CD14-positive monocyte (primary cell): ENCODE results near the gene FNDC5. TPM values are rescaled to one million over a fixed set of nuclear protein-coding genes. Genes with fewer than 3 reads are reported as not detected.

Source experiments
- DNase-seq, 3 donors: peaks; one replicate each; pipeline ENCODE4 v3.0.0-alpha.2; 2011 to 2022
- H2AFZ ChIP-seq: 2 replicates; pipeline ENCODE4 v1.6.0; 2012; ENCODE audit warnings: mild to moderate bottlenecking, low read depth, low read length, inconsistent platforms; ENCODE audit not compliant: insufficient read depth, poor library complexity, severe bottlenecking
- H3K27ac ChIP-seq, 2 donors: 1 replicate in 1 of 2; 2 replicates in 1 of 2; pipeline ENCODE4 v1.5.1; 2012 to 2013; ENCODE audit warnings: low read length in 2 of 2, control low read depth in 1 of 2, inconsistent platforms in 1 of 2, low read depth in 1 of 2, mild to moderate bottlenecking in 1 of 2
- H3K27me3 ChIP-seq, 2 donors: one replicate each; pipeline versions ENCODE4 v1.6.0 to v1.6.1; 2011 to 2013; ENCODE audit warnings: low read length in 2 of 2; ENCODE audit not compliant: control insufficient read depth in 2 of 2, insufficient read depth in 2 of 2
- H3K36me3 ChIP-seq, 2 donors: replicated peaks in 1 of 2; 1 replicate in 1 of 2; 2 replicates in 1 of 2; pipeline versions ENCODE4 v1.5.1 to v1.6.1; 2012 to 2013; ENCODE audit warnings: low read length in 2 of 2, control low read depth in 1 of 2, inconsistent platforms in 1 of 2, mild to moderate bottlenecking in 1 of 2; ENCODE audit not compliant: insufficient read depth in 2 of 2, control insufficient read depth in 1 of 2
- H3K4me1 ChIP-seq, 2 donors: 1 replicate in 1 of 2; 2 replicates in 1 of 2; pipeline versions ENCODE4 v1.5.1 to v1.6.1; 2012 to 2013; ENCODE audit warnings: low read length in 2 of 2, control low read depth in 1 of 2, inconsistent platforms in 1 of 2, mild to moderate bottlenecking in 1 of 2, moderate library complexity in 1 of 2; ENCODE audit not compliant: insufficient read depth in 2 of 2, control insufficient read depth in 1 of 2
- H3K4me2 ChIP-seq: replicated peaks from 2 replicates; pipeline ENCODE3; 2012; ENCODE audit warnings: low read length, moderate library complexity, mild to moderate bottlenecking; ENCODE audit not compliant: poor library complexity, severe bottlenecking; ENCODE audit errors: extremely low read depth
- H3K4me3 ChIP-seq, 3 experiments: fragments of 200-600 bp in 1 of 3; sonication (generic) in 1 of 3; replicated peaks in 1 of 3; 1 replicate in 2 of 3; 2 replicates in 1 of 3; pipeline ENCODE4 v1.5.1; 2011 to 2013; ENCODE audit warnings: low read length in 3 of 3, mild to moderate bottlenecking in 3 of 3, control low read depth in 2 of 3, low read depth in 2 of 3, inconsistent platforms in 1 of 3, moderate library complexity in 1 of 3
- H3K79me2 ChIP-seq: 2 replicates; pipeline ENCODE4 v1.6.0; 2012; ENCODE audit warnings: mild to moderate bottlenecking, control low read depth, inconsistent platforms, low read length, moderate library complexity; ENCODE audit not compliant: insufficient read depth
- H3K9ac ChIP-seq: 2 replicates; pipeline ENCODE4 v1.6.0; 2017; ENCODE audit warnings: low read length, mild to moderate bottlenecking; ENCODE audit not compliant: insufficient read depth, poor library complexity, severe bottlenecking
- H3K9me3 ChIP-seq, 2 donors: replicated peaks in 1 of 2; 1 replicate in 1 of 2; 2 replicates in 1 of 2; pipeline versions ENCODE4 v1.5.1 to v1.6.1; 2012 to 2013; ENCODE audit warnings: low read length in 2 of 2, control low read depth in 1 of 2; ENCODE audit not compliant: control insufficient read depth in 1 of 2, insufficient read depth in 1 of 2
- H4K20me1 ChIP-seq: 2 replicates; pipeline ENCODE4 v1.6.0; 2012; ENCODE audit warnings: mild to moderate bottlenecking, low read length, control low read depth, moderate library complexity; ENCODE audit not compliant: insufficient read depth
- H3K27ac Mint-ChIP-seq, 7 donors: one replicate each; pipeline ENCODE4 v1.8.0; 2020; ENCODE audit warnings: mild to moderate bottlenecking in 7 of 7, mixed read lengths in 7 of 7, moderate library complexity in 6 of 7, inconsistent platforms in 2 of 7
- H3K27me3 Mint-ChIP-seq, 3 donors: one replicate each; pipeline ENCODE4 v1.8.0; 2021 to 2022; ENCODE audit warnings: low read depth in 3 of 3, mild to moderate bottlenecking in 3 of 3, mixed read lengths in 3 of 3, moderate library complexity in 3 of 3, inconsistent platforms in 1 of 3
- H3K36me3 Mint-ChIP-seq, 2 donors: one replicate each; pipeline ENCODE4 v1.8.0; 2020; ENCODE audit warnings: mixed read lengths in 2 of 2, inconsistent platforms in 1 of 2, mild to moderate bottlenecking in 1 of 2
- H3K4me1 Mint-ChIP-seq: one replicate; pipeline ENCODE4 v1.8.0; 2020; ENCODE audit warnings: mild to moderate bottlenecking, mixed read lengths
- H3K4me3 Mint-ChIP-seq, 2 donors: one replicate each; pipeline ENCODE4 v1.8.0; 2020; ENCODE audit warnings: mild to moderate bottlenecking in 2 of 2, mixed read lengths in 2 of 2, moderate library complexity in 1 of 2
- H3K9me3 Mint-ChIP-seq, 7 donors: one replicate each; pipeline ENCODE4 v1.8.0; 2020 to 2022; ENCODE audit warnings: mixed read lengths in 7 of 7, mild to moderate bottlenecking in 6 of 7, moderate library complexity in 6 of 7, inconsistent platforms in 2 of 7
- CTCF ChIP-seq: fragments of 200-600 bp; IDR thresholded peaks from one replicate; pipeline ENCODE4 v1.8.0; 2022; ENCODE audit warnings: antibody characterized with exemption, mild to moderate bottlenecking
- WGBS: methylation state at CpG from one replicate; pipeline ENCODE4 v1.1.5; 2013; ENCODE audit warnings: missing lambda C conversion rate; ENCODE audit not compliant: insufficient coverage; 5-methylcytosine and 5-hydroxymethylcytosine counted together
- intact Hi-C, 2 donors: fragments of 100-400 bp; cut with micrococcal nuclease; formaldehyde crosslinking; loops; one replicate each; pipeline versions ENCODE4 v1.15.0 to v1.15.1; 2023
- polyA plus RNA-seq, 3 donors: library from polyadenylated mRNA; depleted of rRNA in 1 of 3; unstranded in 2 of 3; stranded (reverse) in 1 of 3; fragments of 300-500 nt in 2 of 3; fragments of >200 nt in 1 of 3; fragmentation: Illumina TruSeq in 2 of 3; gene quantifications; 1 replicate in 2 of 3; 2 replicates in 1 of 3; pipeline ENCODE4 v1.2.3, GENCODE V29; 2012 to 2021

FNDC5 gene
- polyA plus RNA-seq, 3 donors: not detected

- H3K36me3 ChIP-seq: no peaks in the 10 kb centered on the region
- intact Hi-C loops: no loop called here
- no peak for DNase-seq
- no peaks in the 10 kb centered on the region for H3K9me3 ChIP-seq
- Mint-ChIP-seq H3K27ac (no peak overlapping the region), H3K4me3 (no peak overlapping the region), H3K27me3 (peaks cover 37 to 46% (median 40%) of the 10 kb centered on the region in 3 donors), H3K36me3 (no peaks in the 10 kb centered on the region), H3K4me1 (no peaks in the 10 kb centered on the region), H3K9me3 (peaks cover 0 to 4% (median 3%) of the 10 kb centered on the region in 7 donors)
- H3K27ac ChIP-seq: no peak overlapping the region
- no peaks in the 10 kb centered on the region for H3K79me2 ChIP-seq
- H3K4me3 ChIP-seq: no peak overlapping the region
- no peaks in the 10 kb centered on the region for H4K20me1 ChIP-seq
- H2AFZ ChIP-seq: no peak overlapping the region
- H3K9ac ChIP-seq: no peak overlapping the region
- H3K4me1 ChIP-seq: no peaks in the 10 kb centered on the region
- H3K4me2 ChIP-seq: no peak overlapping the region
- peaks cover 4 to 42% of the 10 kb centered on the region in 2 donors for H3K27me3 ChIP-seq
- no peak for TF ChIP-seq CTCF
- WGBS: 92% methylated on average over 5 of the region's 5 CpGs
These were observed 10.6 kb upstream of the FNDC5 start for GRCh38 chr1:32881291-32881690.

- no peaks in the 10 kb centered on the region for H3K9me3 ChIP-seq
- Mint-ChIP-seq H3K9me3 (peaks cover 0 to 3% (median 0%) of the 10 kb centered on the region in 7 donors), H3K27me3 (peaks cover 27 to 41% (median 30%) of the 10 kb centered on the region in 3 donors), H3K27ac (no peak overlapping the region), H3K36me3 (no peaks in the 10 kb centered on the region), H3K4me1 (peaks cover 3% of the 10 kb centered on the region), H3K4me3 (no peak overlapping the region)
- no peak overlapping the region for H3K9ac ChIP-seq
- peak in 1 of 3 donors; percentile 1 for DNase-seq
- H4K20me1 ChIP-seq: no peaks in the 10 kb centered on the region
- no peaks in the 10 kb centered on the region for H3K36me3 ChIP-seq
- 88% methylated on average over 3 of the region's 5 CpGs for WGBS
- H3K79me2 ChIP-seq: no peaks in the 10 kb centered on the region
- H3K27ac ChIP-seq: no peak overlapping the region
- TF ChIP-seq CTCF: no peak
- intact Hi-C loops: loop anchor here (5.0 to 10.0 kb wide), 2 partner anchors 209 to 364 kb away; no protein-coding TSS in a partner anchor
- H3K4me3 ChIP-seq: no peak overlapping the region
- no peak overlapping the region for H3K4me2 ChIP-seq
- peaks cover 0 to 29% of the 10 kb centered on the region in 2 donors for H3K27me3 ChIP-seq
- no peak overlapping the region for H2AFZ ChIP-seq
- no peaks in the 10 kb centered on the region for H3K4me1 ChIP-seq
These were observed 7.9 kb upstream of the FNDC5 start for GRCh38 chr1:32878637-32879041.
